ENCODE measurements around the gene SPINDOC.
"Not testable (repeated sequence)": the region's sequence is repeated elsewhere in the genome, so short reads cannot be mapped to it uniquely, and the experiment has no call there.

The SPINDOC gene

GRCh38 chr11:63813035-63813562 lies at the start of gene SPINDOC:
SPINDOC (plus strand) TSS chr11:63813456; CDS start chr11:63813687, 231 bp downstream.
- in situ Hi-C loops (cut with MboI; ENCODE audit: low sequenced_read_pairs) = no loop called here

- in situ Hi-C loops (cut with MboI; ENCODE audit: low sequenced_read_pairs) = no loop called here
These were observed 49.5 kb upstream of the SPINDOC start for GRCh38 chr11:63763496-63764339.

GRCh38 chr11:63764340-63764678 lies 48.9 kb upstream of the SPINDOC start:
- in situ Hi-C loops (cut with MboI; ENCODE audit: low sequenced_read_pairs) = no loop called here

GRCh38 chr11:63764679-63765647 lies 48.3 kb upstream of the SPINDOC start:
- in situ Hi-C loops (cut with MboI; ENCODE audit: low sequenced_read_pairs) = no loop called here

- in situ Hi-C loops (cut with MboI; ENCODE audit: low sequenced_read_pairs) = no loop called here
These were observed 47.5 kb upstream of the SPINDOC start for GRCh38 chr11:63765688-63766241.

- in situ Hi-C loops (cut with MboI; ENCODE audit: low sequenced_read_pairs) = no loop called here
These were observed 46.6 kb upstream of the SPINDOC start for GRCh38 chr11:63766531-63767235.

GRCh38 chr11:63767267-63767564 lies 46.0 kb upstream of the SPINDOC start:
- in situ Hi-C loops (cut with MboI; ENCODE audit: low sequenced_read_pairs) = no loop called here

- in situ Hi-C loops (cut with MboI; ENCODE audit: low sequenced_read_pairs) = no loop called here
These were observed 45.6 kb upstream of the SPINDOC start for GRCh38 chr11:63767565-63768236.

GRCh38 chr11:63768237-63769041 lies 44.8 kb upstream of the SPINDOC start, which contains the start of gene ZFTA:
ZFTA (minus strand) TSS chr11:63768775; CDS start chr11:63768622, 153 bp downstream.
- in situ Hi-C loops (cut with MboI; ENCODE audit: low sequenced_read_pairs) = no loop called here

- in situ Hi-C loops (cut with MboI; ENCODE audit: low sequenced_read_pairs) = no loop called here
These were observed 44.1 kb upstream of the SPINDOC start for GRCh38 chr11:63769042-63769713.

- in situ Hi-C loops (cut with MboI; ENCODE audit: low sequenced_read_pairs) = no loop called here
These were observed 43.4 kb upstream of the SPINDOC start for GRCh38 chr11:63769714-63770455.

- in situ Hi-C loops (cut with MboI; ENCODE audit: low sequenced_read_pairs) = no loop called here
These were observed 42.5 kb upstream of the SPINDOC start for GRCh38 chr11:63770763-63771162.

- in situ Hi-C loops (cut with MboI; ENCODE audit: low sequenced_read_pairs) = not testable (repeated sequence)
These were observed 41.4 kb upstream of the SPINDOC start for GRCh38 chr11:63771741-63772318.

GRCh38 chr11:63775191-63775590 lies 38.1 kb upstream of the SPINDOC start:
- in situ Hi-C loops (cut with MboI; ENCODE audit: low sequenced_read_pairs) = no loop called here

- in situ Hi-C loops (cut with MboI; ENCODE audit: low sequenced_read_pairs) = no loop called here
These were observed 34.2 kb upstream of the SPINDOC start for GRCh38 chr11:63779039-63779438.

- in situ Hi-C loops (cut with MboI; ENCODE audit: low sequenced_read_pairs) = no loop called here
These were observed 30.5 kb upstream of the SPINDOC start for GRCh38 chr11:63782749-63783148.

- in situ Hi-C loops (cut with MboI; ENCODE audit: low sequenced_read_pairs) = no loop called here
These were observed 29.2 kb upstream of the SPINDOC start for GRCh38 chr11:63783925-63784592.

All from hTERT RPE-1 (cell line).